Gastroesophageal sphincter (tissue), 4 donors: Measurements from ENCODE around the gene SLC47A2. TPM values are rescaled to one million over a fixed set of nuclear protein-coding genes. Genes with fewer than 3 reads are reported as not detected.

ENCODE experiments used
- ATAC-seq: fragments of 150-250 bp; one replicate; pipeline ENCODE4 v1.9.1; 2016; ENCODE audit warnings: mild to moderate bottlenecking, moderate library complexity
- H3K27ac ChIP-seq, 4 donors: fragments of 200-600 bp; sonication (generic) in 3 of 4; 1 replicate in 3 of 4; 2 replicates in 1 of 4; pipeline ENCODE4 v1.5.1; 2016 to 2019
- H3K27me3 ChIP-seq: fragments of 200-600 bp; sonication (generic); one replicate; pipeline ENCODE4 v1.5.1; 2019
- H3K36me3 ChIP-seq, 2 donors: fragments of 200-600 bp; sonication (generic); one replicate each; pipeline ENCODE4 v1.5.1; 2019; ENCODE audit warnings: control low read depth in 1 of 2
- H3K4me1 ChIP-seq, 3 donors: fragments of 200-600 bp; sonication (generic); 1 replicate in 2 of 3; 2 replicates in 1 of 3; pipeline ENCODE4 v1.5.1; 2016 to 2019; ENCODE audit warnings: control low read depth in 2 of 3
- H3K4me3 ChIP-seq, 2 donors: fragments of 200-600 bp; sonication (generic); one replicate each; pipeline ENCODE4 v1.5.1; 2019; ENCODE audit warnings: mild to moderate bottlenecking in 1 of 2, moderate library complexity in 1 of 2
- H3K9me3 ChIP-seq, 3 donors: fragments of 200-600 bp; sonication (generic); one replicate each; pipeline ENCODE4 v1.5.1; 2017 to 2019; ENCODE audit warnings: control low read depth in 2 of 3
- CTCF ChIP-seq, 4 experiments: fragments of 200-600 bp in 2 of 4; fragments of 450-650 bp in 2 of 4; sonication (generic) in 1 of 4; IDR thresholded peaks; one replicate each; pipeline ENCODE4 v1.5.1; 2017 to 2019; ENCODE audit warnings: antibody characterized with exemption in 4 of 4, mild to moderate bottlenecking in 2 of 4, moderate library complexity in 2 of 4
- EP300 ChIP-seq: sonication (generic); formaldehyde crosslinking; IDR thresholded peaks from one replicate; pipeline ENCODE4 v1.6.1; 2017; ENCODE audit warnings: antibody characterized with exemption, mild to moderate bottlenecking
- POLR2A ChIP-seq, 2 donors: fragments of 450-650 bp; IDR thresholded peaks; one replicate each; pipeline ENCODE4 v1.6.1; 2017; ENCODE audit warnings: antibody characterized with exemption in 2 of 2, mild to moderate bottlenecking in 2 of 2, moderate library complexity in 1 of 2
- POLR2AphosphoS5 ChIP-seq: sonication (generic); formaldehyde crosslinking; IDR thresholded peaks from one replicate; pipeline ENCODE4 v1.6.1; 2017; ENCODE audit warnings: antibody characterized with exemption
- WGBS, 2 donors: methylation state at CpG; one replicate each; pipeline ENCODE4 v1.1.5; 2018; ENCODE audit warnings: low coverage in 1 of 2; 5-methylcytosine and 5-hydroxymethylcytosine counted together
- total RNA-seq, 4 donors: library from RNA; depleted of rRNA; stranded (reverse); fragments of >200 nt; gene quantifications; one replicate each; pipeline ENCODE4 v1.1.0, GENCODE V29; 2016

SLC47A2 gene
- total RNA-seq, 4 donors from 2014 or later, result not detected

- Histone ChIP-seq H3K4me3 (no peak overlapping the region), H3K4me1 (peaks cover 0 to 34% (median 3%) of the 10 kb centered on the region in 3 donors), H3K36me3 (no peaks in the 10 kb centered on the region), H3K27me3 (no peaks in the 10 kb centered on the region), H3K9me3 (no peaks in the 10 kb centered on the region), H3K27ac (no peak overlapping the region)
- TF ChIP-seq POLR2AphosphoS5, result no peak
- TF ChIP-seq EP300, result no peak
- no peak for TF ChIP-seq CTCF (IDR thresholded peaks at IDR 0.05)
- TF ChIP-seq POLR2A (IDR thresholded peaks at IDR 0.05), result no peak
- 88 to 91% methylated on average over 4 to 6 of the region's 9 CpGs for WGBS, 2 donors
- ATAC-seq, result no peak
Observed at GRCh38 chr17:19750020-19750572, 33.7 kb upstream of the SLC47A2 start.

GRCh38 chr17:19748807-19749193 lies 32.4 kb upstream of the SLC47A2 start:
- no peak for TF ChIP-seq EP300
- TF ChIP-seq POLR2A (IDR thresholded peaks at IDR 0.05), result no peak
- TF ChIP-seq POLR2AphosphoS5, result no peak
- no peak for TF ChIP-seq CTCF (IDR thresholded peaks at IDR 0.05)
- WGBS, 2 donors, result 90 to 100% methylated on average over 2 to 7 of the region's 13 CpGs
- no peak for ATAC-seq
- Histone ChIP-seq H3K9me3 (no peaks in the 10 kb centered on the region), H3K4me3 (no peak overlapping the region), H3K4me1 (peaks cover 0 to 41% (median 4%) of the 10 kb centered on the region in 3 donors), H3K36me3 (no peaks in the 10 kb centered on the region), H3K27me3 (no peaks in the 10 kb centered on the region), H3K27ac (no peak overlapping the region)

- Histone ChIP-seq H3K27ac (no peak within 1 kb of the TSS), H3K4me3 (no peak within 1 kb of the TSS), H3K4me1 (peaks cover 0 to 35% (median 4%) of the 10 kb centered on the region in 3 donors), H3K36me3 (no peaks in the 10 kb centered on the region), H3K9me3 (no peaks in the 10 kb centered on the region), H3K27me3 (no peaks in the 10 kb centered on the region)
- no peak for ATAC-seq
- 47 to 62% methylated on average over 7 to 14 of the region's 25 CpGs for WGBS, 2 donors
- TF ChIP-seq CTCF (IDR thresholded peaks at IDR 0.05), result no peak
- no peak for TF ChIP-seq EP300
- no peak for TF ChIP-seq POLR2AphosphoS5
- TF ChIP-seq POLR2A (IDR thresholded peaks at IDR 0.05), result no peak
Observed at GRCh38 chr17:19747829-19748806, 31.7 kb upstream of the SLC47A2 start, which contains the start of gene ALDH3A1. TSS of gene ALDH3A1 (minus strand) at chr17:19748298. CDS start at chr17:19745129, 3,169 bp downstream.

- H3K4me3 ChIP-seq, result no peak overlapping the region
- WGBS, 2 donors, result 78 to 89% methylated on average over 1 to 4 of the region's 13 CpGs
- no peaks in the 10 kb centered on the region for H3K27me3 ChIP-seq
- H3K9me3 ChIP-seq, result no peaks in the 10 kb centered on the region
- H3K27ac ChIP-seq, result no peak overlapping the region
- H3K36me3 ChIP-seq, result no peaks in the 10 kb centered on the region
- H3K4me1 ChIP-seq, result peaks cover 0 to 28% (median 4%) of the 10 kb centered on the region in 3 donors
- TF ChIP-seq POLR2AphosphoS5 (no peak), POLR2A (IDR thresholded peaks at IDR 0.05) (no peak), EP300 (no peak), CTCF (IDR thresholded peaks at IDR 0.05) (no peak)
- ATAC-seq, result no peak
Observed at GRCh38 chr17:19747159-19747719, 30.9 kb upstream of the SLC47A2 start.
